Cardiac muscle cell (in vitro differentiated cells and primary cell): Measurements from ENCODE around the gene PROM1. TPM values are rescaled to one million over a fixed set of nuclear protein-coding genes. Genes with fewer than 3 reads are reported as not detected.

Source experiments
- DNase-seq, 2 donors: peaks; one replicate each; pipeline versions ENCODE4 v3.0.0 to v3.0.0-alpha.2; 2010 to 2017; ENCODE audit warnings: low read depth in 1 of 2, low spot score in 1 of 2
- H3K27ac ChIP-seq: fragments of 200-600 bp; sonication (generic); 2 replicates; pipeline ENCODE4 v1.5.1; 2016
- H3K27me3 ChIP-seq: fragments of 200-600 bp; sonication (generic); 2 replicates; pipeline ENCODE4 v1.6.0; 2016; ENCODE audit warnings: control low read depth
- H3K36me3 ChIP-seq: fragments of 200-600 bp; sonication (generic); 2 replicates; pipeline ENCODE4 v1.5.1; 2016; ENCODE audit warnings: control low read depth
- H3K4me1 ChIP-seq: fragments of 200-600 bp; sonication (generic); 2 replicates; pipeline ENCODE4 v1.8.1; 2017; ENCODE audit warnings: low read depth, mild to moderate bottlenecking, mixed run types
- H3K4me3 ChIP-seq: fragments of 200-600 bp; sonication (generic); 2 replicates; pipeline ENCODE4 v1.5.1; 2016; ENCODE audit warnings: mild to moderate bottlenecking
- H3K9me3 ChIP-seq: fragments of 200-600 bp; sonication (generic); 2 replicates; pipeline ENCODE4 v1.5.1; 2017; ENCODE audit warnings: low read depth, mild to moderate bottlenecking, control low read depth
- polyA plus RNA-seq: library from polyadenylated mRNA; unstranded; fragments of >200 nt; fragmentation: Nextera tagmentation; extraction: Ambion mirVana; gene quantifications from 2 replicates; pipeline ENCODE4 v1.2.1, GENCODE V29; 2016
- total RNA-seq: library from RNA; depleted of rRNA; stranded (reverse); fragments of >200 nt; gene quantifications from 2 replicates; pipeline ENCODE4 v1.2.3, GENCODE V29; 2016
- TF ChIP-seq, protein P1 (sequence below): IDR thresholded peaks from 2 replicates; pipeline ENCODE4 v1.5.1; 2012; ENCODE audit warnings: low read depth, mild to moderate bottlenecking, low read length

Gene PROM1
- total and polyA plus RNA-seq, 2 experiments from 2014 or later, result 2.0 to 4.9 TPM

DNA sequence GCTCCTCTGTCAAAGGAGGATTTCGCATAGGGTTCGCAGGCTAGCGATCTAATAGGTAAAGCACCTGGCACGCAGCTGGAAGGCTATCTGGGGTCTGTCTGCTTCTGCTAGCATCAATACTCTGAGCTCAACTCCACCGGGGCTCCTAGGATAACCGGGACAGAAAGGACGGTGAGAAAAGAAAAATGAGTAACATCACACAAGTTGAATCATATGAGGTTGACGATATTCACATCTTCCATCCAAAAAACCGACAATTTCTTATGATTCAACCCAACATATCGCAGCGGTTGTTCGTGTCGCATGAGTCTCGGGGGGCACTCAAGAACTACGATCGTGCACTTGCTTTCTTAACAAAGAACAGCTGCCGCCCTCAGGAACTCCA lies 1.8 kb downstream of the PROM1 start:
- H3K4me3 ChIP-seq, result peak overlapping the region; percentile 38
- no peak for DNase-seq
- TF ChIP-seq, protein P1, sequence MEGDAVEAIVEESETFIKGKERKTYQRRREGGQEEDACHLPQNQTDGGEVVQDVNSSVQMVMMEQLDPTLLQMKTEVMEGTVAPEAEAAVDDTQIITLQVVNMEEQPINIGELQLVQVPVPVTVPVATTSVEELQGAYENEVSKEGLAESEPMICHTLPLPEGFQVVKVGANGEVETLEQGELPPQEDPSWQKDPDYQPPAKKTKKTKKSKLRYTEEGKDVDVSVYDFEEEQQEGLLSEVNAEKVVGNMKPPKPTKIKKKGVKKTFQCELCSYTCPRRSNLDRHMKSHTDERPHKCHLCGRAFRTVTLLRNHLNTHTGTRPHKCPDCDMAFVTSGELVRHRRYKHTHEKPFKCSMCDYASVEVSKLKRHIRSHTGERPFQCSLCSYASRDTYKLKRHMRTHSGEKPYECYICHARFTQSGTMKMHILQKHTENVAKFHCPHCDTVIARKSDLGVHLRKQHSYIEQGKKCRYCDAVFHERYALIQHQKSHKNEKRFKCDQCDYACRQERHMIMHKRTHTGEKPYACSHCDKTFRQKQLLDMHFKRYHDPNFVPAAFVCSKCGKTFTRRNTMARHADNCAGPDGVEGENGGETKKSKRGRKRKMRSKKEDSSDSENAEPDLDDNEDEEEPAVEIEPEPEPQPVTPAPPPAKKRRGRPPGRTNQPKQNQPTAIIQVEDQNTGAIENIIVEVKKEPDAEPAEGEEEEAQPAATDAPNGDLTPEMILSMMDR, result no peak
- H3K4me1 ChIP-seq, result peaks cover 3% of the 10 kb centered on the region
- H3K27me3 ChIP-seq, result peaks cover 50% of the 10 kb centered on the region
- no peak overlapping the region for H3K27ac ChIP-seq
- no peaks in the 10 kb centered on the region for H3K36me3 ChIP-seq
- no peaks in the 10 kb centered on the region for H3K9me3 ChIP-seq

DNA sequence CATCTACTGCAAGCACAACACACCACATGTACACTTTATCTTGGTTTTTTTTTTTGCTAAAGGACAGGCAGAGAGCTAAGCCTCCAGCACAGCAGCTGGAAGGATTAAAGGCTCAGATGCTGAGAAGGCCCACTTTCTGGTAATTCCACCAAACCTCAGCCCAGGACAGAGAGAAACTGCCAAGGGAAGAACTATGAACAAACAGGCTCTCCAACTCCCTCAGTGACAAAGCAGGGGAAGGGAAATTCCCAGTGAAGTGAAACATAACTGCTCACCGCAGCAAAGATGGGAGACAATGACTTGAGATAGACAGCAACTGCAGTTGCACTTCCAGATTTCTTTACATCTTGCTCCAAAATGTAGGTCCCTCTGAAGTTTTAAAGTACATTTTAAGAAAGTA lies 4.8 kb downstream of the PROM1 start:
- Histone ChIP-seq H3K4me3 (no peak overlapping the region), H3K27ac (no peak overlapping the region), H3K36me3 (no peaks in the 10 kb centered on the region), H3K27me3 (peaks cover 27% of the 10 kb centered on the region), H3K9me3 (no peaks in the 10 kb centered on the region), H3K4me1 (peaks cover 3% of the 10 kb centered on the region)
- TF ChIP-seq, protein P1, result no peak
- peak in 1 of 2 donors; percentile 25 for DNase-seq

DNA sequence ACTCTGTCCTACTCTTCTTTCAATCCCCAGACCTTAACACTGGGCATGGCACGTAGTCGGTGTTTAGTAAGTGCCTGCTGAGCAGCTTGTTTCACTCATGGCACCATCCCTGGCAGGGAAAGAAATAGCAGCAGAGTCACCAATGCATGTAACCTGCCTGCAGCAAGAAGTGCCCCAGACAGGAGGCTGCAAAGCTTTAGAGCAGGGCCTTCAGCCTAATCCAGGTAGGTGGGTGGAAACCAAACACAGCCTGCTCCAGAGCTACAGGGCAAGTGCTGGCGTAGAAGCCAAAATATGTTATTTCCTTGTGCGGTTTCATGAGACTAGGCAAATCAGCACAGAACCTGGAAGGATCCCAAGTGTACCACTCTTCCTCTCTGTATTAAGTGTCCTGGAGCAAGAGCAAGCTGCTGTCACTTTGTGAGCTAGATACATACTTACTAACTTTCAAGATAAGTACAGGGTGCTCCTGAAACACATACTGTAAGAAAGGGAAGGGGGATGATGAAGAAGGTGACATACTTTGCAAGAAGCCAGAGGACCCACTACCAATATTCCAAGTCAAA lies 5.5 kb downstream of the PROM1 start:
- Histone ChIP-seq H3K27me3 (peaks cover 19% of the 10 kb centered on the region), H3K36me3 (no peaks in the 10 kb centered on the region), H3K4me1 (peaks cover 3% of the 10 kb centered on the region), H3K27ac (no peak overlapping the region), H3K4me3 (no peak overlapping the region), H3K9me3 (no peaks in the 10 kb centered on the region)
- no peak for DNase-seq
- TF ChIP-seq, protein P1, result no peak

DNA sequence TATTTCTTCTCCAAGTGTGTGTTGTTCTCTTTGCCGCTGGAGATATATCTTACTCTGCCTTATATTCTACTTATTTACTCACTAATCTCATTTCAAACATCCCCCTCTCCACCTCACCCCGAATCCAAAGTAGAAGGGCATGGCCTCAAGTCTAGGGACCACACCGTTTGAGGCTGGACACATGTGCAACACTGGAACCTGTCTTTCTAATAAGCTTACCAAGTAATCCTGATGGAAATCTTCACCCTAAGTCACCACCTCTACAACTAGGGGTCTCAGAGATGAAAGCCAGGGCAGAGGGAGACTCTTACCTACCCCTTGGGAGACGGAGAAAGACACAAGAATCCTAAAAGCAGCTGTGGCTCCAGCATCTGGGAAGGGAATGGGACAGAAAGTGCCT lies 6.0 kb downstream of the PROM1 start:
- H3K9me3 ChIP-seq, result no peaks in the 10 kb centered on the region

DNA sequence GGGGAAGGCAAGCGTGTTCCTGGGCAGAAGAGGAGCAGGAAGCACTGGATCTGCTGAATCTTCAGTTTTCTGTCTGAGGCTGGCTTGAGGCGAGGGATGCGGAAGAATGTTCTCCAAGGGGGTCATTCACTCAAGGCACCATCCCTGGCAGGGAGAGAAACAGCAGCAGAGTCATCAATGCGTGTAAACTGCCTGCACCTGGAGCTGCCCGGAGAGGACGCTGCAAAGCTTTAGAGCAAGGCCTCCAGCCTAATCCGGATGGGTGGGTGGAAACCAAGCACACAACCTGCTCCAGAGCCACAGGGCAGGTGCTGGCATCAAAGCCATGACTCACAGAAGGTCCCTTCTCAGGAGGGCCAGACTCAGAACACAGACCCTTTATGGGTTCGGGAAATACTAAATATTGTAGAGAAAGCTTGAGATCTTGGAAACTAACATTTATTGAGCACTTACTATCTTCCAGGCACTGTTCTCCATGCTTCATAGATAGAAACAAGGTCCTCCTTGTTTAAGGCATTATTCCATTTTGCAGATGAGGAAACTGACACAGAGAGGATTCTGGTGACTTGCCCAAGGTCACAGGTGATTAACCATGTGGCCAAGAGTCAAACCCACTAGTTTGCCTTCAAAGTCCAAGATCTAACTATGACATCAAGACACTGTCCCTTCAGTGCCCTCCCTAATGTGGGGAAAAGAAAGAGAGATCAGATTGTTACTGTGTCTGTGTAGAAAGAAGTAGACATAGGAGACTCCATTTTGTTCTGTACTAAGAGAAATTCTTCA lies 7.7 kb downstream of the PROM1 start:
- H3K4me3 ChIP-seq, result no peak overlapping the region

More for the DNA sequence above, 6.0 kb downstream of the PROM1 start:
- H3K36me3 ChIP-seq, result no peaks in the 10 kb centered on the region
- TF ChIP-seq, protein P1, result no peak
- no peak overlapping the region for H3K27ac ChIP-seq
- no peak overlapping the region for H3K4me3 ChIP-seq
- DNase-seq, result no peak
- peaks cover 3% of the 10 kb centered on the region for H3K4me1 ChIP-seq
- peaks cover 14% of the 10 kb centered on the region for H3K27me3 ChIP-seq

More for the DNA sequence above, 7.7 kb downstream of the PROM1 start:
- no peaks in the 10 kb centered on the region for H3K27me3 ChIP-seq
- H3K9me3 ChIP-seq, result no peaks in the 10 kb centered on the region
- TF ChIP-seq, protein P1, result no peak
- no peak overlapping the region for H3K27ac ChIP-seq
- H3K4me1 ChIP-seq, result peaks cover 3% of the 10 kb centered on the region
- no peak for DNase-seq
- H3K36me3 ChIP-seq, result no peaks in the 10 kb centered on the region
